H9 (cell line): ENCODE results near the gene CDKAL1. TPM values are rescaled to one million over a fixed set of nuclear protein-coding genes. Genes with fewer than 3 reads are reported as not detected.
A peak's percentile ranks its signal among the peaks of the same experiment; 100 is the strongest.

ENCODE experiments used
- DNase-seq: peaks from one replicate; pipeline ENCODE4 v3.0.0-alpha.2; 2017
- H2AFZ ChIP-seq: one replicate; pipeline ENCODE4 v1.6.1; 2013; ENCODE audit warnings: mild to moderate bottlenecking, low read length, control low read depth, moderate library complexity
- H2AK5ac ChIP-seq: 2 replicates; pipeline ENCODE4 v1.6.1; 2013; ENCODE audit warnings: low read length, control low read depth, mixed read lengths; ENCODE audit not compliant: insufficient read length
- H2BK120ac ChIP-seq: one replicate; pipeline ENCODE4 v1.6.1; 2013; ENCODE audit warnings: low read depth, mild to moderate bottlenecking, low read length, control low read depth, inconsistent platforms; ENCODE audit not compliant: poor library complexity, severe bottlenecking
- H2BK12ac ChIP-seq: 2 replicates; pipeline ENCODE4 v1.6.1; 2013; ENCODE audit warnings: low read length, control low read depth, mixed read lengths, low read depth; ENCODE audit not compliant: insufficient read length
- H2BK15ac ChIP-seq: 2 replicates; pipeline ENCODE4 v1.6.1; 2013; ENCODE audit warnings: low read depth, low read length, control low read depth
- H2BK20ac ChIP-seq: one replicate; pipeline ENCODE4 v1.6.1; 2013; ENCODE audit warnings: low read depth, mild to moderate bottlenecking, low read length, control low read depth, inconsistent platforms; ENCODE audit not compliant: poor library complexity, severe bottlenecking
- H2BK5ac ChIP-seq: 2 replicates; pipeline ENCODE4 v1.6.1; 2013; ENCODE audit warnings: low read length, control low read depth, mixed read lengths; ENCODE audit not compliant: insufficient read length
- H3K14ac ChIP-seq: 2 replicates; pipeline ENCODE4 v1.6.1; 2013; ENCODE audit warnings: low read length, control low read depth; ENCODE audit not compliant: insufficient read depth
- H3K18ac ChIP-seq: 2 replicates; pipeline ENCODE4 v1.6.1; 2013; ENCODE audit warnings: low read depth, mild to moderate bottlenecking, mixed read lengths, low read length, control low read depth; ENCODE audit not compliant: insufficient read length
- H3K23ac ChIP-seq: 2 replicates; pipeline ENCODE4 v1.6.1; 2013; ENCODE audit warnings: low read length, control low read depth, mixed read lengths, low read depth; ENCODE audit not compliant: insufficient read length
- H3K23me2 ChIP-seq: 2 replicates; pipeline ENCODE4 v1.6.1; 2013; ENCODE audit warnings: low read depth, mild to moderate bottlenecking, mixed read lengths, low read length, control low read depth; ENCODE audit not compliant: insufficient read length, poor library complexity, severe bottlenecking
- H3K27ac ChIP-seq: 2 replicates; pipeline ENCODE4 v1.5.1; 2013; ENCODE audit warnings: low read length, control low read depth, mixed read lengths, low read depth; ENCODE audit not compliant: insufficient read length
- H3K27me3 ChIP-seq: 2 replicates; pipeline ENCODE4 v1.6.1; 2013; ENCODE audit warnings: low read length, control low read depth, inconsistent platforms; ENCODE audit not compliant: insufficient read depth
- H3K4ac ChIP-seq: 2 replicates; pipeline ENCODE4 v1.6.1; 2013; ENCODE audit warnings: low read depth, mild to moderate bottlenecking, control low read depth, inconsistent platforms, low read length, moderate library complexity
- H3K4me1 ChIP-seq: 2 replicates; pipeline ENCODE4 v1.6.1; 2013; ENCODE audit warnings: low read length, control low read depth, inconsistent platforms; ENCODE audit not compliant: insufficient read depth
- H3K4me2 ChIP-seq: 2 replicates; pipeline ENCODE4 v1.6.1; 2013; ENCODE audit warnings: low read length, control low read depth, mixed read lengths; ENCODE audit not compliant: insufficient read length, insufficient read depth
- H3K56ac ChIP-seq: 2 replicates; pipeline ENCODE4 v1.6.1; 2013; ENCODE audit warnings: low read depth, mild to moderate bottlenecking, mixed read lengths, low read length, control low read depth; ENCODE audit not compliant: insufficient read length
- H3K79me1 ChIP-seq: 2 replicates; pipeline ENCODE4 v1.6.1; 2013; ENCODE audit warnings: low read depth, mild to moderate bottlenecking, moderate library complexity, low read length, control low read depth, inconsistent platforms; ENCODE audit not compliant: insufficient read depth, poor library complexity, severe bottlenecking
- H3K79me2 ChIP-seq: 2 replicates; pipeline ENCODE4 v1.6.1; 2013; ENCODE audit warnings: low read length, control low read depth, inconsistent platforms; ENCODE audit not compliant: insufficient read depth
- H3K9ac ChIP-seq: 2 replicates; pipeline ENCODE4 v1.6.1; 2013; ENCODE audit warnings: low read length, control low read depth, mixed read lengths; ENCODE audit not compliant: insufficient read length; ENCODE audit errors: extremely low read depth
- H3K9me3 ChIP-seq: one replicate; pipeline ENCODE4 v1.6.1; 2013; ENCODE audit warnings: low read depth, low read length, inconsistent platforms; ENCODE audit not compliant: control insufficient read depth
- H3T11ph ChIP-seq: one replicate; pipeline ENCODE4 v1.6.1; 2013; ENCODE audit warnings: mild to moderate bottlenecking, low read length, control low read depth, inconsistent platforms
- H4K20me1 ChIP-seq: one replicate; pipeline ENCODE4 v1.6.1; 2013; ENCODE audit not compliant: control insufficient read depth, insufficient read length, insufficient read depth
- H4K5ac ChIP-seq: 2 replicates; pipeline ENCODE4 v1.6.1; 2013; ENCODE audit warnings: low read depth, mild to moderate bottlenecking, mixed read lengths, low read length, control low read depth; ENCODE audit not compliant: insufficient read length
- H4K8ac ChIP-seq: replicated peaks from 2 replicates; pipeline ENCODE4 v1.6.1; 2013; ENCODE audit warnings: low read length, control low read depth, mixed read lengths, low read depth; ENCODE audit not compliant: insufficient read length
- H4K91ac ChIP-seq: 2 replicates; pipeline ENCODE4 v1.6.1; 2013; ENCODE audit warnings: low read depth, mild to moderate bottlenecking, moderate library complexity, mixed read lengths, low read length, control low read depth; ENCODE audit not compliant: insufficient read length
- H3K27ac Mint-ChIP-seq, 3 experiments: 2 replicates in 2 of 3; 3 replicates in 1 of 3; pipeline ENCODE4 v1.8.0; 2020 to 2021; ENCODE audit warnings: mixed read lengths in 3 of 3, mild to moderate bottlenecking in 1 of 3, moderate library complexity in 1 of 3
- H3K27me3 Mint-ChIP-seq: 2 replicates; pipeline ENCODE4 v1.8.0; 2021; ENCODE audit warnings: low read depth, mild to moderate bottlenecking, moderate library complexity, mixed read lengths
- H3K36me3 Mint-ChIP-seq, 3 experiments: 2 replicates in 2 of 3; 3 replicates in 1 of 3; pipeline ENCODE4 v1.8.0; 2020 to 2021; ENCODE audit warnings: low read depth in 3 of 3, mixed read lengths in 3 of 3; ENCODE audit not compliant: insufficient read depth in 1 of 3
- H3K4me1 Mint-ChIP-seq, 2 experiments: 2 replicates each; pipeline ENCODE4 v1.8.0; 2020; ENCODE audit warnings: mixed read lengths in 2 of 2
- H3K4me3 Mint-ChIP-seq, 2 experiments: 2 replicates in 1 of 2; 3 replicates in 1 of 2; pipeline ENCODE4 v1.8.0; 2020 to 2021; ENCODE audit warnings: mild to moderate bottlenecking in 2 of 2, mixed read lengths in 2 of 2, moderate library complexity in 1 of 2
- H3K9me3 Mint-ChIP-seq, 2 experiments: 2 replicates in 1 of 2; 3 replicates in 1 of 2; pipeline ENCODE4 v1.8.0; 2020; ENCODE audit warnings: mild to moderate bottlenecking in 2 of 2, mixed read lengths in 2 of 2, moderate library complexity in 1 of 2
- WGBS: extraction: QIAGEN DNeasy Blood & Tissue Kit; methylation state at CpG from one replicate; pipeline ENCODE4 v1.1.7; 2013; ENCODE audit warnings: missing lambda C conversion rate, low lambda C conversion rate, mixed read lengths; ENCODE audit not compliant: insufficient read length; ENCODE audit errors: extremely low coverage; 5-methylcytosine and 5-hydroxymethylcytosine counted together
- total RNA-seq: library from RNA; stranded (reverse); gene quantifications from 2 replicates; pipeline ENCODE4 v1.2.1, GENCODE V29; 2021
- TF ChIP-seq, protein P1 (sequence below): fragments of 200-600 bp; sonication (generic); conservative IDR thresholded peaks from 3 replicates; pipeline ENCODE4 v1.8.0; 2021; ENCODE audit warnings: antibody characterized with exemption, mild to moderate bottlenecking

CDKAL1 gene
- total RNA-seq, 1 experiment from 2014 or later = 23.0 TPM

DNA sequence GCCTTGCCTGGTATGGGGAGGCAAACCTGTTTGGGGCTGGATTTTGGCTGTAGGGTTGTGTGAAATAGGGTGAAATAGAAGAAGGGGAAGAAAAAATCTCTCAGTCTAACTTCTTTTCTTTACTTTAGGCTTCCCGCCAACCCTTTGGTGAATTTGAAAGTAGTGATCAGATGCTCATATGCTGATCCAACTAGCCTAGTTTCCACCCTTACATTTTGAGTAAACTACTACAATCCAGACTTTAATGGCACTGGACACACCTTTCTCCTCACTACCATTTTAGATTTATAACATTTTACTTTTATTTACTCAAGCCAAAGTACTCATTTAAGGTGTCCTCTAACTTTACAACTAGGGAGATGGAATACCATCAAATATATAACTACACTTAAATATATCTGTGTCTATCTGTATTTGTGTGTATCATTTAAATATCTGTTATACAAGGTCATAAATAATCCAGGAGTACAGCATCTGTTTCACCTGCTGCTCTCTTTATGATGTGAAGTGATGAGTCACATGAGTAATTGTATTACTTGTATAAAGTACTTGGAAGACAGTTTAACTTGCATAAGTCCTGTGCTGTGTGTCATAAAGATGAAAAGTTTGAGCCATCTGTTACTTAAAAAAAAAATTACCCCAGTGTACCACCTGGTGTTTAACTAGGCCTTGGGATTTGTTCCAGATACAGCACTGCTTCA, 172.1 kb downstream of the CDKAL1 start:
- Histone ChIP-seq H3K4me2 (no peak overlapping the region), H2BK15ac (no peak overlapping the region), H3T11ph (no peak overlapping the region), H3K27me3 (no peaks in the 10 kb centered on the region), H2BK120ac (no peak overlapping the region), H3K18ac (no peak overlapping the region), H3K23ac (no peak overlapping the region), H3K14ac (no peak overlapping the region), H2BK12ac (no peak overlapping the region), H4K20me1 (no peaks in the 10 kb centered on the region), H3K56ac (no peak overlapping the region), H2AFZ (no peak overlapping the region), H4K5ac (no peak overlapping the region), H3K4me1 (peaks cover under 1% of the 10 kb centered on the region; the same call in 1 of the 2 replicates), H3K4ac (no peak overlapping the region), H3K9me3 (no peaks in the 10 kb centered on the region), H4K8ac (no peak overlapping the region), H3K79me2 (no peaks in the 10 kb centered on the region), H3K23me2 (no peaks in the 10 kb centered on the region), H2BK5ac (no peak overlapping the region), H2BK20ac (no peak overlapping the region), H3K79me1 (no peaks in the 10 kb centered on the region), H3K9ac (no peak overlapping the region), H2AK5ac (no peak overlapping the region), H4K91ac (no peak overlapping the region), H3K27ac (no peak overlapping the region)
- Mint-ChIP-seq H3K27me3 (no peaks in the 10 kb centered on the region), H3K36me3 (no peaks in the 10 kb centered on the region), H3K4me1 (peaks cover 29 to 49% of the 10 kb centered on the region in 2 experiments), H3K9me3 (no peaks in the 10 kb centered on the region), H3K27ac (peak overlapping the region in 1 of 3 experiments; percentile 21; a peak in 1 of 7 replicates), H3K4me3 (no peak overlapping the region)
- TF ChIP-seq, protein P1, sequence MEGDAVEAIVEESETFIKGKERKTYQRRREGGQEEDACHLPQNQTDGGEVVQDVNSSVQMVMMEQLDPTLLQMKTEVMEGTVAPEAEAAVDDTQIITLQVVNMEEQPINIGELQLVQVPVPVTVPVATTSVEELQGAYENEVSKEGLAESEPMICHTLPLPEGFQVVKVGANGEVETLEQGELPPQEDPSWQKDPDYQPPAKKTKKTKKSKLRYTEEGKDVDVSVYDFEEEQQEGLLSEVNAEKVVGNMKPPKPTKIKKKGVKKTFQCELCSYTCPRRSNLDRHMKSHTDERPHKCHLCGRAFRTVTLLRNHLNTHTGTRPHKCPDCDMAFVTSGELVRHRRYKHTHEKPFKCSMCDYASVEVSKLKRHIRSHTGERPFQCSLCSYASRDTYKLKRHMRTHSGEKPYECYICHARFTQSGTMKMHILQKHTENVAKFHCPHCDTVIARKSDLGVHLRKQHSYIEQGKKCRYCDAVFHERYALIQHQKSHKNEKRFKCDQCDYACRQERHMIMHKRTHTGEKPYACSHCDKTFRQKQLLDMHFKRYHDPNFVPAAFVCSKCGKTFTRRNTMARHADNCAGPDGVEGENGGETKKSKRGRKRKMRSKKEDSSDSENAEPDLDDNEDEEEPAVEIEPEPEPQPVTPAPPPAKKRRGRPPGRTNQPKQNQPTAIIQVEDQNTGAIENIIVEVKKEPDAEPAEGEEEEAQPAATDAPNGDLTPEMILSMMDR = no peak
- no CpG with 5 or more reads among the region's 1 CpG for WGBS
- no peak for DNase-seq
